DND-41 (cell line): Measurements from ENCODE around the gene DENND1A.

Experiments
- CTCF ChIP-seq: IDR thresholded peaks from 2 replicates; pipeline ENCODE4 v1.5.1; 2012; ENCODE audit warnings: borderline replicate concordance, low read length, moderate library complexity, mild to moderate bottlenecking; ENCODE audit not compliant: poor library complexity, severe bottlenecking; ENCODE audit errors: extremely low read depth
- EZH2 ChIP-seq: IDR thresholded peaks from 3 replicates; pipeline ENCODE4 v1.6.1; 2012; ENCODE audit warnings: borderline replicate concordance, low read depth, mild to moderate bottlenecking, moderate library complexity, low read length, inconsistent platforms; ENCODE audit not compliant: severe bottlenecking

DNA sequence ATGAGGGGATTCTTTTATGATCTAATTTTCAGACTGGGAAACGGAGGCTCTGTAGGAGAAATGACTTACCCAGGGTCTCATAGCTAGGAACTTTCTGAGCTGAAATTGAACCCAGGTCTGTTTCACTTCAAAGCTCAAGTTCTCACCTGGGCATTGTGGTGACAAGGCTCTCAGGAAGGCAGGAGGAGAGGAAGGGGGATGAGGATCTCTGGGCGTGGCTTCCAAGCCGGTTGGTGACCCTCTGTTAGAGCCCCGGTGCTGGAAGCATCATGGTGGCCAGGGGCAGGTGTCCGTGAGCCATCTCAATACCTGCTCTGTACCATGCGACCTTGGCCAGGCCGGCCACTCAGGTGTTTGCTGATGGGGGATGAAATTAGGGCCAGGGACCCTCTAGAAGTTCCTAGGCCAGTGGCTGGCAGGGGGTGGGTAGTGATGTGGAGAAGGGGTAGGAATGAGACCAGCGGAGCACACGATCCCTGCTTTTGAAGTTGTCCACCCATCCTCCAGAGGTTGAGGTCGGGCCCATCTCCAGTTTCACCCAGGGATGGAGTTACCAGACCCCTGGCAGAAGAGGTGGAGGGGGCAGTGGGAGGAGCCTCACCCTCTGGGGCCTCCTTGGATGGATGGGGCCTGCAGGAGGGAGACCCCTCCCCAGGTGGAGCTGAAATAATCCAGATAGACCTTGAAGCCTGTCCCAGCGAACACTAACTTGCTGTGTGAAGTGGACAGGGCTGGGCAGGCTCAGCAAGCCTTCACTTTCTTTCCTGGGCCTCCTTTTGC, 568.0 kb downstream of the DENND1A start:
- TF ChIP-seq CTCF (no peak), EZH2 (no peak)
